Activated B cell treated with CpG ODN at 0.5 μM for 24 hours (primary cell): ENCODE measurements around the gene HNRNPL. TPM values are rescaled to one million over a fixed set of nuclear protein-coding genes. Genes with fewer than 3 reads are reported as not detected.
"Not testable (repeated sequence)": the region's sequence is repeated elsewhere in the genome, so short reads cannot be mapped to it uniquely, and the experiment has no call there.

Experiments used
- ATAC-seq: fragments of 200-7000 bp; cut with Tn5 transposase; one replicate; pipeline ENCODE4 v1.10.0; 2021; ENCODE audit warnings: low read depth, mild to moderate bottlenecking, moderate library complexity
- CTCF ChIA-PET: fragments of 350-600 bp; sonication (Branson Sonifier 250); formaldehyde crosslinking; loops from one replicate; lab custom pipeline; 2021; ENCODE audit warnings: antibody characterized with exemption; lab: Charles Lee
- POLR2A ChIA-PET: fragments of 350-600 bp; sonication (Branson Sonifier 250); formaldehyde crosslinking; loops from one replicate; lab custom pipeline; 2021; ENCODE audit warnings: antibody characterized with exemption; lab: Charles Lee
- DNase-seq: peaks from one replicate; pipeline ENCODE4 v3.0.0; 2022
- H3K27ac Mint-ChIP-seq: one replicate; pipeline ENCODE4 v1.8.0; 2020; ENCODE audit warnings: mixed read lengths
- H3K27me3 Mint-ChIP-seq: one replicate; pipeline ENCODE4 v1.8.0; 2021; ENCODE audit warnings: mixed read lengths
- H3K36me3 Mint-ChIP-seq: one replicate; pipeline ENCODE4 v1.8.0; 2021; ENCODE audit warnings: low read depth, mixed read lengths
- H3K4me1 Mint-ChIP-seq: one replicate; pipeline ENCODE4 v1.8.0; 2021; ENCODE audit warnings: mixed read lengths
- H3K4me3 Mint-ChIP-seq: one replicate; pipeline ENCODE4 v1.8.0; 2020; ENCODE audit warnings: mild to moderate bottlenecking, mixed read lengths
- H3K9me3 Mint-ChIP-seq: one replicate; pipeline ENCODE4 v1.8.0; 2020; ENCODE audit warnings: mixed read lengths
- CTCF ChIP-seq: fragments of 200-600 bp; IDR thresholded peaks from one replicate; pipeline ENCODE4 v1.8.0; 2022; ENCODE audit warnings: antibody characterized with exemption, mild to moderate bottlenecking
- intact Hi-C: fragments of 100-400 bp; cut with micrococcal nuclease; formaldehyde crosslinking; loops from one replicate; pipeline ENCODE4 v1.15.1; 2024
- total RNA-seq: library from RNA; stranded (reverse); gene quantifications from 2 replicates; pipeline ENCODE4 v1.2.3, GENCODE V29; 2022

The HNRNPL gene
- total RNA-seq, 1 donor from 2014 or later = 546 TPM

DNA sequence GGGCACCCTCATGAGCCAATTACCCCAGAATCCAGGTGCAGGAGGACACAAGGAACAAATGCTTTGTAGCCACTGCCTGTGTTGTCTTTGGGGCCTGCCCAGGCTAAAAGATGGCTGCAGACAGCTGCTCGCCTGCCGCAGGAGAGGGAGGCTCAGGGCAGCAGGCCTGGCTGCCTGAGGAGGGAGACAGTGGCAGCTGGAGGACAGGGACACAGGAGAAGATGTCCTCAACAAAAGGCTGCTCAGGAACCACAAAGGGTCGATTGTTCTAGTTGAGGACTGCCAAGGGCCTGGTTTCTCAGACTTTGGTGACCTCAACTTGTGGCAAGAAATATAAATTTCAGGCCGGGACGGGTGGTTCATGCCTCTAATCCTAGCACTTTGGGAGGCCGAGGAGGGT, 42.0 kb upstream of the HNRNPL start:
- H3K36me3 Mint-ChIP-seq = peaks cover 27% of the 10 kb centered on the region
- H3K9me3 Mint-ChIP-seq = no peaks in the 10 kb centered on the region
- H3K27ac Mint-ChIP-seq = no peak overlapping the region
- no peak overlapping the region for H3K4me3 Mint-ChIP-seq
- DNase-seq (no peak), ATAC-seq (no peak)
- ChIA-PET POLR2A (interaction anchor here (0.8 kb wide), 1 partner anchor 97 kb away, joined by 3 read pairs; no protein-coding TSS in a partner anchor), CTCF (no interaction called here)
- intact Hi-C loops = no loop called here
- H3K27me3 Mint-ChIP-seq = no peaks in the 10 kb centered on the region
- TF ChIP-seq CTCF = no peak
- peaks cover 1% of the 10 kb centered on the region for H3K4me1 Mint-ChIP-seq

- H3K9me3 Mint-ChIP-seq = no peaks in the 10 kb centered on the region
- intact Hi-C loops = no loop called here
- ATAC-seq = no peak
- ChIA-PET CTCF (no interaction called here), POLR2A (interaction anchor here (0.7 kb wide), 1 partner anchor 42 kb away, joined by 3 read pairs; no protein-coding TSS in a partner anchor)
- H3K27ac Mint-ChIP-seq = no peak overlapping the region
- no peaks in the 10 kb centered on the region for H3K4me1 Mint-ChIP-seq
- TF ChIP-seq CTCF = no peak
- no peak overlapping the region for H3K4me3 Mint-ChIP-seq
- peaks cover 27% of the 10 kb centered on the region for H3K36me3 Mint-ChIP-seq
- no peaks in the 10 kb centered on the region for H3K27me3 Mint-ChIP-seq
- no peak for DNase-seq
These were observed 40.9 kb upstream of the HNRNPL start for GRCh38 chr19:38890686-38891085.

GRCh38 chr19:38889803-38890202, 40.0 kb upstream of the HNRNPL start:
- Mint-ChIP-seq H3K36me3 (peaks cover 27% of the 10 kb centered on the region), H3K4me1 (no peaks in the 10 kb centered on the region), H3K4me3 (no peak overlapping the region), H3K9me3 (no peaks in the 10 kb centered on the region), H3K27ac (no peak overlapping the region), H3K27me3 (no peaks in the 10 kb centered on the region)
- ChIA-PET POLR2A (interaction anchor here (0.5 to 1.4 kb wide), 3 partner anchors 11 to 38 kb away, joined by 4 read pairs; partner anchors contain the start of gene RINL), CTCF (interaction anchor here (0.7 to 1.3 kb wide), 2 partner anchors 41 to 58 kb away, joined by 3 read pairs; partner anchors contain the start of gene ECH1)
- intact Hi-C loops = loop anchor here (10.0 kb wide), 1 partner anchor 375 kb away; no protein-coding TSS in a partner anchor
- DNase-seq = no peak
- no peak for TF ChIP-seq CTCF
- no peak for ATAC-seq

DNA sequence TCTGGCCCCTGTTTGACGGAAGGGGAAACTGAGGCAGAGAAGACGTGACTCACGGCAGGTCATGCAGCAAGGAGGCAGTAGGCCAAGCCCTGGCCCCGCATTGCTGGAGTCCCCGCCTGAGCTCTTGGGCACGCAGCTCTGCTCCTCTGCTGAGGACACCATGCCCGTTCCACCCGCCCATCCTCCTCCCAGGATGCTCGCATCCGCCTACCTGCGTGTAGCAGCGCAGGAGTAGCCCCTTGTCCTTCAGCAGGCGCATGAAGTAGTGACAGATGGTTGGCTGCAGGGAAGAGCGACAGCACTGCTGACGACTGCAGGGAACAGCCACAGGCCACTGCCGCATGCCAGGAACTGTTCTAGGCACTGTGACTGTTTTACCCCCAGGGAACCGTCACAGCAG, 39.1 kb upstream of the HNRNPL start:
- Mint-ChIP-seq H3K4me1 (no peaks in the 10 kb centered on the region), H3K36me3 (peaks cover 25% of the 10 kb centered on the region), H3K9me3 (no peaks in the 10 kb centered on the region), H3K27ac (no peak overlapping the region), H3K27me3 (no peaks in the 10 kb centered on the region), H3K4me3 (no peak overlapping the region)
- no peak for TF ChIP-seq CTCF
- DNase-seq = no peak
- intact Hi-C loops = loop anchor here (10.0 kb wide), 1 partner anchor 374 kb away; no protein-coding TSS in a partner anchor
- no peak for ATAC-seq
- ChIA-PET CTCF (interaction anchor here (1.3 to 2.7 kb wide), 7 partner anchors 8 to 485 kb away, joined by 3 to 22 read pairs (median 10); partner anchors contain the start of genes ECH1, FAM98C, MRPS12 and RINL), POLR2A (interaction anchor here (1.4 to 1.6 kb wide), 2 partner anchors 10 to 40 kb away, joined by 4 to 8 read pairs; partner anchors contain the start of gene RINL)

DNA sequence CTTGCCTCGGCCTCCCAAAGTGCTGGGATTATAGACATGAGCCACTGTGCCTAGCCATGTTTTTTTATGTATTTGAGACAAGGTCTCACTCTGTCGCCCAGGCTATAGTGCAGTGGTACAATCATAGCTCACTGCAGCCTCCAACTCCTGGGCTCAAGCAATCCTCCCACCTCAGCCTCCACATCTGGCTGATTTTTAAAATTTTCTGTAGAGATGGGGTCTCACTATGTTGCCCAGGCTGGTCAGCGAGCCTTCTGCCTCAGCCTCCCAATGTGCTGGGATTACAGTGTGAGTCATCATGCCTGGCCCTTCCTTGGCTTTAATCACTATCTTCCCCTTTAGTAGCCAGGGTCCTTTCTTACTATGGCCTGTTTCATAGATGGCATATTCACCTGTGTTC, 34.9 kb upstream of the HNRNPL start:
- ATAC-seq, H3K27me3 Mint-ChIP-seq, POLR2A ChIA-PET, H3K27ac Mint-ChIP-seq, DNase-seq, H3K9me3 Mint-ChIP-seq, H3K4me3 Mint-ChIP-seq: not testable (repeated sequence)
- intact Hi-C loops = loop anchor here (10.0 kb wide), 1 partner anchor 370 kb away; no protein-coding TSS in a partner anchor
- Mint-ChIP-seq H3K36me3 (peaks cover 28% of the 10 kb centered on the region), H3K4me1 (peaks cover 19% of the 10 kb centered on the region)
- CTCF ChIA-PET = interaction anchor here (1.4 kb wide), 1 partner anchor 482 kb away, joined by 3 read pairs; the partner anchor contains the start of gene FAM98C
